ENCODE data around the gene LCK. TPM values are rescaled to one million over a fixed set of nuclear protein-coding genes. Genes with fewer than 3 reads are reported as not detected.
A peak's percentile ranks its signal among the peaks of the same experiment; 100 is the strongest.

The LCK gene
- total and polyA plus RNA-seq, 7 donors: 0.36 to 37.3 (median 0.87) TPM; not detected in 1

GRCh38 chr1:32333251-32333963, 82.3 kb downstream of the LCK start:
- intact Hi-C loops (cut with DNase I): no loop called here
- 47 to 53% methylated on average over 3 of the region's 3 CpGs for WGBS, 2 donors
- Histone ChIP-seq H3K4me3 (no peak overlapping the region), H3K4me1 (peaks cover 0 to 25% (median 22%) of the 10 kb centered on the region in 4 donors), H3K36me3 (peaks cover 6 to 47% (median 31%) of the 10 kb centered on the region in 4 donors), H3K27ac (no peak overlapping the region), H3K27me3 (no peaks in the 10 kb centered on the region), H3K9me3 (no peaks in the 10 kb centered on the region)
- TF ChIP-seq CTCF (IDR thresholded peaks at IDR 0.05) (no peak), POLR2A (IDR thresholded peaks at IDR 0.05) (no peak), EP300 (IDR thresholded peaks at IDR 0.05) (no peak), POLR2AphosphoS5 (IDR thresholded peaks at IDR 0.05) (no peak)
- no peak for DNase-seq

- Histone ChIP-seq H3K4me1 (peaks cover 0 to 25% (median 22%) of the 10 kb centered on the region in 4 donors), H3K36me3 (peaks cover 6 to 38% (median 23%) of the 10 kb centered on the region in 4 donors), H3K27me3 (no peaks in the 10 kb centered on the region), H3K27ac (peak overlapping the region in 1 of 4 donors; percentile 60), H3K9me3 (no peaks in the 10 kb centered on the region), H3K4me3 (peak overlapping the region in 3 of 4 donors; percentile 54 to 73 (median 65))
- 12 to 35% methylated on average over 9 of the region's 9 CpGs for WGBS, 2 donors
- no peak for TF ChIP-seq POLR2A (IDR thresholded peaks at IDR 0.05)
- TF ChIP-seq CTCF (IDR thresholded peaks at IDR 0.05): no peak
- no peak for TF ChIP-seq EP300 (IDR thresholded peaks at IDR 0.05)
- TF ChIP-seq POLR2AphosphoS5 (IDR thresholded peaks at IDR 0.05): no peak
- DNase-seq: no peak
- intact Hi-C loops (cut with DNase I): loop anchor here (2.0 kb wide), 1 partner anchor 16 kb away; no protein-coding TSS in a partner anchor
Observed at GRCh38 chr1:32334274-32334861, 83.3 kb downstream of the LCK start.

- TF ChIP-seq POLR2A (IDR thresholded peaks at IDR 0.05) (no peak), CTCF (IDR thresholded peaks at IDR 0.05) (peak; percentile 48 to 73 (median 66))
- DNase-seq: peak; percentile 77
- Histone ChIP-seq H3K27ac (peak overlapping the region in 3 of 4 donors; percentile 49 to 65 (median 60)), H3K4me1 (peaks cover 0 to 25% (median 22%) of the 10 kb centered on the region in 4 donors), H3K36me3 (peaks cover 6 to 31% (median 22%) of the 10 kb centered on the region in 4 donors), H3K9me3 (no peaks in the 10 kb centered on the region), H3K27me3 (no peaks in the 10 kb centered on the region), H3K4me3 (peak overlapping the region; percentile 38 to 73 (median 60))
- intact Hi-C loops (cut with DNase I): loop anchor here (2.0 to 5.0 kb wide), 2 partner anchors 16 to 57 kb away; partner anchors contain the start of gene BSDC1
- WGBS, 2 donors: 1 to 2% methylated on average over 46 of the region's 46 CpGs
Observed at GRCh38 chr1:32334864-32335534, 83.9 kb downstream of the LCK start.

GRCh38 chr1:32335535-32335789, 84.4 kb downstream of the LCK start:
- H3K9me3 ChIP-seq: no peaks in the 10 kb centered on the region
- H3K4me1 ChIP-seq: peaks cover 0 to 25% (median 22%) of the 10 kb centered on the region in 4 donors

More at GRCh38 chr1:32335535-32335789, 84.4 kb downstream of the LCK start:
- intact Hi-C loops (cut with DNase I): loop anchor here (2.0 to 5.0 kb wide), 2 partner anchors 15 to 57 kb away; partner anchors contain the start of gene BSDC1
- DNase-seq: no peak
- peak overlapping the region; percentile 38 to 73 (median 60) for H3K4me3 ChIP-seq
- no peaks in the 10 kb centered on the region for H3K27me3 ChIP-seq
- H3K27ac ChIP-seq: peak overlapping the region in 3 of 4 donors; percentile 49 to 65 (median 60)
- peaks cover 6 to 27% (median 19%) of the 10 kb centered on the region in 4 donors for H3K36me3 ChIP-seq
- 1% methylated on average over 34 of the region's 34 CpGs for WGBS, 2 donors
- TF ChIP-seq CTCF (IDR thresholded peaks at IDR 0.05) (no peak), EP300 (IDR thresholded peaks at IDR 0.05) (no peak), POLR2A (IDR thresholded peaks at IDR 0.05) (no peak), POLR2AphosphoS5 (IDR thresholded peaks at IDR 0.05) (no peak)

Small RNAs within 50 kb of the gene (small RNA-seq; reads per million reads assigned to genes)
- 0 reads per million in 3 donors for gene RF00017
- 0 reads per million in 3 donors for gene RF00019

Other genes with a start within 250 kb of the LCK start
- gene KHDRBS1, start 237.4 kb upstream of the LCK start, total RNA-seq: 10 to 100 TPM; 67.2 to 80.6 (median 73.6) TPM
- gene KHDRBS1, start 237.4 kb upstream of the LCK start, polyA plus RNA-seq: 10 to 100 TPM; 58.0 to 83.7 (median 66.1) TPM
- 1 to 10 TPM; 2.0 to 6.7 (median 3.7) TPM for gene TMEM39B, start 178.3 kb upstream of the LCK start, total RNA-seq
- gene TMEM39B, start 178.3 kb upstream of the LCK start, polyA plus RNA-seq: 10 to 100 TPM in 1 of 3 donors, 1 to 10 TPM in 2; 3.6 to 11.9 (median 3.7) TPM
- 10 to 100 TPM; 33.4 to 47.0 (median 41.6) TPM for gene KPNA6, start 143.2 kb upstream of the LCK start, total RNA-seq
- 10 to 100 TPM in 1 of 3 donors, 1 to 10 TPM in 2; 6.0 to 15.3 (median 9.5) TPM for gene KPNA6, start 143.2 kb upstream of the LCK start, polyA plus RNA-seq
- 10 to 100 TPM; 28.9 to 46.7 (median 36.7) TPM for gene TXLNA, start 71.6 kb upstream of the LCK start, total RNA-seq
- 10 to 100 TPM in 2 of 3 donors, 1 to 10 TPM in 1; 9.0 to 35.4 (median 11.6) TPM for gene TXLNA, start 71.6 kb upstream of the LCK start, polyA plus RNA-seq
- 10 to 100 TPM in 1 of 4 donors, 1 to 10 TPM in 3; 3.9 to 15.0 (median 6.9) TPM for gene CCDC28B, start 50.7 kb upstream of the LCK start, total RNA-seq
- gene CCDC28B, start 50.7 kb upstream of the LCK start, polyA plus RNA-seq: 1 to 10 TPM; 3.7 to 9.3 (median 4.2) TPM
- 1 to 10 TPM in 3 of 4 donors, under 1 TPM in 1; 0.81 to 3.9 (median 2.1) TPM for gene IQCC, start 45.6 kb upstream of the LCK start, total RNA-seq
- 1 to 10 TPM in 2 of 3 donors, under 1 TPM in 1; 0.60 to 2.5 (median 1.4) TPM for gene IQCC, start 45.6 kb upstream of the LCK start, polyA plus RNA-seq
- gene DCDC2B, start 42.2 kb upstream of the LCK start, total RNA-seq: not detected
- under 1 TPM in 1 of 3 donors, not detected in 2; 0.04 TPM for gene DCDC2B, start 42.2 kb upstream of the LCK start, polyA plus RNA-seq
- gene TMEM234, start 28.9 kb upstream of the LCK start, total RNA-seq: 10 to 100 TPM in 2 of 4 donors, 1 to 10 TPM in 2; 6.4 to 20.8 (median 10.1) TPM
- 10 to 100 TPM in 1 of 3 donors, 1 to 10 TPM in 2; 4.4 to 23.1 (median 7.2) TPM for gene TMEM234, start 28.9 kb upstream of the LCK start, polyA plus RNA-seq
- gene EIF3I, start 28.9 kb upstream of the LCK start, total RNA-seq: 100 to 1,000 TPM; 163 to 178 (median 171) TPM
- gene EIF3I, start 28.9 kb upstream of the LCK start, polyA plus RNA-seq: 100 to 1,000 TPM; 171 to 226 (median 185) TPM
- 1 to 10 TPM in 2 of 4 donors, under 1 TPM in 1, not detected in 1; 0.71 to 3.0 (median 2.2) TPM for gene FAM167B, start 4.0 kb upstream of the LCK start, total RNA-seq
- 1 to 10 TPM; 3.0 to 9.0 (median 3.6) TPM for gene FAM167B, start 4.0 kb upstream of the LCK start, polyA plus RNA-seq
- gene HDAC1, start 40.8 kb downstream of the LCK start, total RNA-seq: 10 to 100 TPM; 47.1 to 68.0 (median 55.6) TPM
- 100 to 1,000 TPM; 163 to 215 (median 180) TPM for gene HDAC1, start 40.8 kb downstream of the LCK start, polyA plus RNA-seq
- 1 to 10 TPM; 4.1 to 9.7 (median 6.6) TPM for gene MARCKSL1, start 85.0 kb downstream of the LCK start, total RNA-seq
- gene MARCKSL1, start 85.0 kb downstream of the LCK start, polyA plus RNA-seq: 100 to 1,000 TPM; 120 to 158 (median 141) TPM
- gene FAM229A, start 111.2 kb downstream of the LCK start, total RNA-seq: 10 to 100 TPM in 1 of 4 donors, 1 to 10 TPM in 3; 3.5 to 13.8 (median 5.6) TPM
- gene FAM229A, start 111.2 kb downstream of the LCK start, polyA plus RNA-seq: 1 to 10 TPM in 2 of 3 donors, under 1 TPM in 1; 0.60 to 7.5 (median 1.2) TPM
- 1 to 10 TPM in 3 of 4 donors, not detected in 1; 1.5 to 2.2 (median 2.1) TPM for gene TSSK3, start 111.3 kb downstream of the LCK start, total RNA-seq
- 1 to 10 TPM in 1 of 3 donors, not detected in 2; 1.1 TPM for gene TSSK3, start 111.3 kb downstream of the LCK start, polyA plus RNA-seq
- gene BSDC1, start 143.2 kb downstream of the LCK start, total RNA-seq: 10 to 100 TPM; 52.8 to 76.7 (median 62.1) TPM
- 10 to 100 TPM; 46.2 to 52.0 (median 50.7) TPM for gene BSDC1, start 143.2 kb downstream of the LCK start, polyA plus RNA-seq
- gene ZBTB8B, start 213.8 kb downstream of the LCK start, total RNA-seq: under 1 TPM in 3 of 4 donors, not detected in 1; under 0.01 TPM
- under 1 TPM in 1 of 3 donors, not detected in 2; 0.01 TPM for gene ZBTB8B, start 213.8 kb downstream of the LCK start, polyA plus RNA-seq